Measurements from ENCODE around the gene DNASE1L2.

The DNASE1L2 gene

GRCh38 chr16:2208308-2208707 is 27.9 kb upstream of the DNASE1L2 start:
- no peak for DNase-seq (ENCODE audit: low read depth, low spot score)
- TF ChIP-seq ZNF274 (IDR thresholded peaks at IDR 0.05; ENCODE audit: low read depth, low read length) (no peak), YY1 (IDR thresholded peaks at IDR 0.05; ENCODE audit: insufficient read depth, insufficient read length) (no peak), SUZ12 (IDR thresholded peaks at IDR 0.05; ENCODE audit: extremely low read depth, insufficient read depth, insufficient read length) (no peak)
- H3K36me3 ChIP-seq (ENCODE audit: insufficient read depth, insufficient read length, low read length), result peaks cover 71% of the 10 kb centered on the region

GRCh38 chr16:2208772-2209171 is 27.5 kb upstream of the DNASE1L2 start:
- Histone ChIP-seq H3K4me1 (ENCODE audit: insufficient read depth, insufficient read length) (peaks cover 36% of the 10 kb centered on the region), H3K9ac (ENCODE audit: insufficient read length, low read depth) (no peak overlapping the region), H3K36me3 (ENCODE audit: insufficient read depth, insufficient read length, low read length) (peaks cover 76% of the 10 kb centered on the region), H3K27me3 (ENCODE audit: insufficient read depth, insufficient read length) (no peaks in the 10 kb centered on the region), H3K9me3 (ENCODE audit: insufficient read depth, low read length) (no peaks in the 10 kb centered on the region), H3K4me3 (ENCODE audit: insufficient read length, low read depth) (no peak overlapping the region)
- no peak for DNase-seq (ENCODE audit: low read depth, low spot score)
- TF ChIP-seq YY1 (IDR thresholded peaks at IDR 0.05; ENCODE audit: insufficient read depth, insufficient read length), result no peak
- TF ChIP-seq SUZ12 (IDR thresholded peaks at IDR 0.05; ENCODE audit: extremely low read depth, insufficient read depth, insufficient read length), result no peak
- TF ChIP-seq ZNF274 (IDR thresholded peaks at IDR 0.05; ENCODE audit: low read depth, low read length), result no peak

More at GRCh38 chr16:2208308-2208707, 27.9 kb upstream of the DNASE1L2 start:
- H3K27me3 ChIP-seq (ENCODE audit: insufficient read depth, insufficient read length), result no peaks in the 10 kb centered on the region
- H3K9me3 ChIP-seq (ENCODE audit: insufficient read depth, low read length), result no peaks in the 10 kb centered on the region
- H3K4me3 ChIP-seq (ENCODE audit: insufficient read length, low read depth), result no peak overlapping the region
- H3K4me1 ChIP-seq (ENCODE audit: insufficient read depth, insufficient read length), result peaks cover 36% of the 10 kb centered on the region
- no peak overlapping the region for H3K9ac ChIP-seq (ENCODE audit: insufficient read length, low read depth)

- Histone ChIP-seq H3K36me3 (ENCODE audit: insufficient read depth, insufficient read length, low read length) (peaks cover 76% of the 10 kb centered on the region), H3K9me3 (ENCODE audit: insufficient read depth, low read length) (no peaks in the 10 kb centered on the region), H3K4me3 (ENCODE audit: insufficient read length, low read depth) (no peak overlapping the region), H3K4me1 (ENCODE audit: insufficient read depth, insufficient read length) (peaks cover 36% of the 10 kb centered on the region), H3K27me3 (ENCODE audit: insufficient read depth, insufficient read length) (no peaks in the 10 kb centered on the region), H3K9ac (ENCODE audit: insufficient read length, low read depth) (peak overlapping the region; percentile 35)
- no peak for TF ChIP-seq YY1 (IDR thresholded peaks at IDR 0.05; ENCODE audit: insufficient read depth, insufficient read length)
- TF ChIP-seq ZNF274 (IDR thresholded peaks at IDR 0.05; ENCODE audit: low read depth, low read length), result no peak
- no peak for TF ChIP-seq SUZ12 (IDR thresholded peaks at IDR 0.05; ENCODE audit: extremely low read depth, insufficient read depth, insufficient read length)
- DNase-seq (ENCODE audit: low read depth, low spot score), result no peak
These were observed 26.8 kb upstream of the DNASE1L2 start for GRCh38 chr16:2209258-2210008.

- H3K27me3 ChIP-seq (ENCODE audit: insufficient read depth, insufficient read length), result no peaks in the 10 kb centered on the region
- peak overlapping the region; percentile 51 for H3K9ac ChIP-seq (ENCODE audit: insufficient read length, low read depth)
- peaks cover 76% of the 10 kb centered on the region for H3K36me3 ChIP-seq (ENCODE audit: insufficient read depth, insufficient read length, low read length)
- H3K4me1 ChIP-seq (ENCODE audit: insufficient read depth, insufficient read length), result peaks cover 36% of the 10 kb centered on the region
- TF ChIP-seq YY1 (IDR thresholded peaks at IDR 0.05; ENCODE audit: insufficient read depth, insufficient read length), result no peak
- TF ChIP-seq ZNF274 (IDR thresholded peaks at IDR 0.05; ENCODE audit: low read depth, low read length), result no peak
- TF ChIP-seq SUZ12 (IDR thresholded peaks at IDR 0.05; ENCODE audit: extremely low read depth, insufficient read depth, insufficient read length), result no peak
- no peaks in the 10 kb centered on the region for H3K9me3 ChIP-seq (ENCODE audit: insufficient read depth, low read length)
- no peak overlapping the region for H3K4me3 ChIP-seq (ENCODE audit: insufficient read length, low read depth)
- no peak for DNase-seq (ENCODE audit: low read depth, low spot score)
These were observed 26.3 kb upstream of the DNASE1L2 start for GRCh38 chr16:2210009-2210332.

- TF ChIP-seq SUZ12 (IDR thresholded peaks at IDR 0.05; ENCODE audit: extremely low read depth, insufficient read depth, insufficient read length), result no peak
- TF ChIP-seq YY1 (IDR thresholded peaks at IDR 0.05; ENCODE audit: insufficient read depth, insufficient read length), result no peak
- no peak for TF ChIP-seq ZNF274 (IDR thresholded peaks at IDR 0.05; ENCODE audit: low read depth, low read length)
- Histone ChIP-seq H3K36me3 (ENCODE audit: insufficient read depth, insufficient read length, low read length) (peaks cover 76% of the 10 kb centered on the region), H3K27me3 (ENCODE audit: insufficient read depth, insufficient read length) (no peaks in the 10 kb centered on the region), H3K4me1 (ENCODE audit: insufficient read depth, insufficient read length) (peaks cover 36% of the 10 kb centered on the region), H3K9me3 (ENCODE audit: insufficient read depth, low read length) (no peaks in the 10 kb centered on the region), H3K9ac (ENCODE audit: insufficient read length, low read depth) (peak within 1 kb of the TSS; percentile 51), H3K4me3 (ENCODE audit: insufficient read length, low read depth) (no peak within 1 kb of the TSS)
- DNase-seq (ENCODE audit: low read depth, low spot score), result no peak
These were observed 25.6 kb upstream of the DNASE1L2 start, which contains the start of gene BRICD5 for GRCh38 chr16:2210386-2211365. BRICD5 (minus strand) TSS chr16:2210863; CDS start chr16:2210833, 30 bp downstream.

- Histone ChIP-seq H3K36me3 (ENCODE audit: insufficient read depth, insufficient read length, low read length) (peaks cover 66% of the 10 kb centered on the region), H3K9ac (ENCODE audit: insufficient read length, low read depth) (peak overlapping the region; percentile 33), H3K27me3 (ENCODE audit: insufficient read depth, insufficient read length) (no peaks in the 10 kb centered on the region), H3K4me3 (ENCODE audit: insufficient read length, low read depth) (no peak overlapping the region), H3K4me1 (ENCODE audit: insufficient read depth, insufficient read length) (peaks cover 34% of the 10 kb centered on the region), H3K9me3 (ENCODE audit: insufficient read depth, low read length) (no peaks in the 10 kb centered on the region)
- TF ChIP-seq SUZ12 (IDR thresholded peaks at IDR 0.05; ENCODE audit: extremely low read depth, insufficient read depth, insufficient read length) (no peak), YY1 (IDR thresholded peaks at IDR 0.05; ENCODE audit: insufficient read depth, insufficient read length) (no peak), ZNF274 (IDR thresholded peaks at IDR 0.05; ENCODE audit: low read depth, low read length) (no peak)
- no peak for DNase-seq (ENCODE audit: low read depth, low spot score)
These were observed 24.3 kb upstream of the DNASE1L2 start for GRCh38 chr16:2211923-2212347.

All from NT2/D1 (cell line).